Measurements from ENCODE around the gene CNDP2.
A peak's percentile ranks its signal among the peaks of the same experiment; 100 is the strongest.
"Not testable (repeated sequence)": the region's sequence is repeated elsewhere in the genome, so short reads cannot be mapped to it uniquely, and the experiment has no call there.

Gene CNDP2

DNA sequence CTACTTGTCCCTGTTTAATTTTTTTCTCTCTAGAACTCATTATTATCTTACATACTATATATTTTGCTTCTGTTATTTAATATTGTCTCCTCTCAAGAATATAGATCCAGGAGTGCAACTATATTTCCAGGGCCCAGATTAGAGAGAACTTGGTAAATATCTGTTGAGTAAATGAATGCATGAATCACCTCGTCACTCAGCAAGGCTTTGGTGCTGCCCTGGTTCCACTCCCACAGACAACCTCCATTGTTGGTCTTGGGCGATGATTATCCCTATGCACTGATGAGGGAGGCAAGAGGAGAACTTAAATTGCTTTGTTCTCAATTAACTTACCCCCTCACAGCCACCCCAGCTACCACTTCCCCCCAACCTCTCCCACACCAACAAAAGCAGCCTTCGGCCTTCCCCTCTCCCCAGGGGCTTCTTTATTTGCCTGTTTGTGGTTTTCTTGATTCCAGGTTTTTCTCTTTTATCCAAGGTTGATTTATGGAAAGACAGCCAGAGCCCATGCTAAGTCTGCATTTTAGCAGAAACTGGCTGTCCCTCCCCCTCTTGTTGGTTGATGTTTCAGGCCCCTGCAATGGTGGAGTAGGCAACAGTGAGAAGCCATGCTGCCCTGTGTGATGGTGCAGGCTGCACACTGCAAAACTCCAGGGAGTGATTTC is 22.1 kb upstream of the CNDP2 start:
- no peak for DNase-seq

DNA sequence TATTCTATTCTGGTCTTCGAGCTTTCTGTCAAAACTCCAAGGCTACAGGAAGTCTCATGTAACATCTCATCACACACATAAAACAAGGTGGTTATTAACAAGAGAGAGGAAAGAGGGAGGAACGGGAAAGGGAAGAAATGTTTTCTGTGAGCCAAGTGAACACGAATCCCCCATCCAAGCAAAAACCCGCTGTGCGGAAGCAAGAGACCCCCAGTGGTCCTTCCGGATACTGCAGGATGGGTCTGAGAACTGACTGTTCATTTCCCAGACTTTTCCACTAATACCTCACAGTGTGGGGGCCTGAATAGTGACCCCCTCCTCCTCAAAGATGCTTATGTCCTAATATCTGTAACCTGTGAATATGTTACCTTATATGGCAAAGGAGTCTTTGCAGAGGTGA is 20.0 kb upstream of the CNDP2 start:
- DNase-seq, result peak in 1 of 2 experiments; percentile 50

DNA sequence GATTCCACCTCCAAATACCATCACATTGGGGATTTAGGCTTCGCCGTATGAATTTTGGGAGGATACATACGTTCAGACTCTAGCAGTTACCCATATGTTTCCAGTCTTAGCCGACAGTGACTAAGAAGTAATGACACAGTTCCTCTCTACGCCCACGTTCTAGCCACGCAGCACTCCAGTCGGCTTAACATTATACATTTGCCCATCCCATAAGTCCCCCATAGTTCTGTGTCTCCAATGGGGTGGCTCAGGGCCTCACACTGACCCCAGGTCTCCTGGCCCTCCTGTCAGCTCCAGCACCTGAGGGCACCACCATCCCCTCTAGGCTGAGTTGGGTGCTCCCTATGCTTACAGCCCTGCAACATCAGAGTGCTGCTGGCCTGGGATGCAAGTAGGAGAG is 18.4 kb upstream of the CNDP2 start:
- no peak for DNase-seq

- DNase-seq, result no peak
These were observed 17.8 kb upstream of the CNDP2 start for GRCh38 chr18:74478316-74478715.

DNA sequence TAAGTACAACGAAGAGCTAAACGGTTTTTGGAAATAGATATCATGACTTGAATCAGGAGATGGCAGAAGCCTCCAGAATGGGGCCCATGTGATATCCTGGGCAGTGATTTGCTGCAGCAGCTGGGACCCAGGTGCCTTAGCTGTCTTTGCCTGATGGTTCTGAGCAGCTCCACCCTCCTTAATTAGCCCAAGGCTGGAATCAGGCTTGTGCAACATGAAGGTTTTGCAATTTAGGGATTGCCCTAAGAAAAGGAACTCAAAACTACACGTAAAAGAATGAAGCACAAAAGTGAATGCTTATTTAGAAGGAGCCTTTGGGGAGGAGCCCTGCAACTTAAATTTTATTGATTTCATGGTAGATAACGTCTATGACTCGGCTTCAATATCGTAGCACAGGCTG is 17.3 kb upstream of the CNDP2 start:
- DNase-seq, result no peak

GRCh38 chr18:74479486-74480148 is 16.5 kb upstream of the CNDP2 start:
- DNase-seq, result no peak

DNA sequence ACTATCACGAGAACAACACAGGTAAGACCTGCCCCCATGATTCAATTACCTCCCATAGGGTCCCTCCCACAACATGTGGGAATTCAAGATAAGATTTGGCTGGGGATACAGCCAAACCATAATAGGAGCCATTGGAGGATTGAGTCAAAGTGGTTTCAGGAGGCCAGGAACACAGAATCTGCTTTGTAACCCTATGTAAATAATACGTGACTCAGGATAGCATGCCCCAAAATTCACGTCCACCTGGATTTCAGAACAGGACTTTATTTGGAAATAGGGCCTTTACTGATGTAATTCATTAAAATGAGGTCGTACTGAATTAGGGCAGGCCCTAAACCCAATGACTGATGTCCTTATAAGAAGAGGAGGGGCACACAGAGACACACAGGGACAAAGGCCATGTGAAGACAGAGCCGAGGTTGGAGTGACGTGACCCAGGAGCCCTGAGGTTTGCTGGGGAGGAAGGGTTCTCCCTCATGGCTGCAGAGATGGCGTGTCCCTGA is 16.0 kb upstream of the CNDP2 start:
- DNase-seq, result no peak

DNA sequence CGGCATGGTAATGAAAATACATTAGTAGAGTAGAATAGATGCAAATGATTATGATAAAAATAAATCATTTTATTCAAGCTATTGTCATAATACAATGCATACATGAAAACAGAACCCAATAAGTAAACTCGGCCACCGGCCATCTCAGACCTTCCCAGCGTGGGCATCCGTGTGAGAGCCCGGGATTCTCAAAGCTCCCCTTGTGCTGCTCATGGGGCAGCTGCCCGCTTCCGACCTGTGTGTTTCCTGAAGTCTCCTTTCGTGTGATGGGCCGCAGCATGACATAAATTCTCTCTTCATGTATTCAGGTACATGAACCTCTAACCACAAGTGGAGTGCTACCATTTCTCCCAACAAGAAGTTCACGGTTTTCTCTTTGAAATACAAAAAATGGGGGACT is 13.5 kb upstream of the CNDP2 start:
- DNase-seq, result no peak

GRCh38 chr18:74486119-74486849 is 9.9 kb upstream of the CNDP2 start:
- no peak for DNase-seq

DNA sequence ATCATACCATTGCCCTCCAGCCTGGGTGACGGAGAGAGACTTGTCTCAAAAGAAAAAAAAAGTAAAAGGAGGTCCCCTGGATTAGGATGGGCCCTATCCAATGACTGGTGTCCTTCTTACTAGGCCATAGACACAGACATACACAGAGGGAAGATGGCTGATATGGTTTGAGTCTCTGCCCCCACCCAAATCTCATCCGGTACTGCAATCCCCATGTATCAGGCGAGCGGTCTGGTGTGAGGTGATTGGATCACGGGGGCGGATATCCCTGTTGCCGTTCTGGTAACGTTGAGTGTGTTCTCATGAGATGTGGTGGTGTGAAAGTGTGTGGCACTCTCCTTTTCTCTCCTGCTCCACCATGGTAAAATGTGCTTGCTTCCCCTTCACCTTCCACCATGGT is 7.8 kb upstream of the CNDP2 start:
- no peak for DNase-seq

- no peak for DNase-seq
These were observed 7.3 kb upstream of the CNDP2 start for GRCh38 chr18:74488864-74489263.

- no peak for DNase-seq
These were observed 6.5 kb upstream of the CNDP2 start for GRCh38 chr18:74489676-74490075.

DNA sequence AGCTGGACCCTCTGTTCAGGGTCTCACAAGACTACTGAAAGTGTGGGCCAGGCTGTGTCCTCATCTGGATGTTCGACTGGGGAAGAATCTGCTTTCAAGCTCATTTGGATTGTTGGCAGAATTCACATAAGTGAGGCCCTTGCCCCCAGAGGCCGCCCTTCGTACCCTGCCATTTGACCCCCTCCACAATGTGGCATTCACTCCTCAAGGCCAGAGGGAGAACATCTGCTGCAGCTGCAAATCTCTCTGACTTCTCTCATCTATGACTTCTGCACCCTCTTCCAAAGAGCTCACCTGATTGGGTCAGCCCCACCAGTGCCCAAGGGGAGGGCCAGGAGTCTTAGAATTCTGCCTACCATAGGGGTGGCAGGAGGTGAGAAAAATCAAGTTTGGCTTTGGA is 3.9 kb upstream of the CNDP2 start:
- no peak for DNase-seq

- peak; percentile 74 to 88 for DNase-seq
These were observed 2.5 kb upstream of the CNDP2 start for GRCh38 chr18:74493689-74494088.

GRCh38 chr18:74494514-74494913 is 1.6 kb upstream of the CNDP2 start:
- no peak for DNase-seq

- peak; percentile 52 to 81 for DNase-seq
These were observed 553 bp downstream of the CNDP2 start for GRCh38 chr18:74496508-74497323.

DNA sequence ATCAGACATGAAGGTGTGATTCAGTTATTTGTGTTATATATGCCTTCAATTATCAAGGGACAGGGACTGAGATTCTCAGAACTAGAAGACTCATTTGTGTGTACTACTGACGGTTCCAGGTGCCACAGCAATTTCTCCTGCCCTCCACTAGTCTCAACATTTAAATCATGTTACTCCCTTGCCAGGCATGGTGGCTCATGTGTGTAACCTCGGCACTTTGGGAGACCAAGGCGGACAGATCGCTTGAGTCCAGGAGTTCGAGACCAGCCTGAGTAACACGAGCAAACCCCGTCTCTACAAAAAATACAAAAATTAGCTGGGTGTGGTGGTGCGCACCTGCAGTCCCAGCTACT is 1.1 kb downstream of the CNDP2 start:
- DNase-seq, result peak in 1 of 2 experiments; percentile 24

- no peak for DNase-seq
These were observed 1.6 kb downstream of the CNDP2 start for GRCh38 chr18:74497778-74498177.

DNA sequence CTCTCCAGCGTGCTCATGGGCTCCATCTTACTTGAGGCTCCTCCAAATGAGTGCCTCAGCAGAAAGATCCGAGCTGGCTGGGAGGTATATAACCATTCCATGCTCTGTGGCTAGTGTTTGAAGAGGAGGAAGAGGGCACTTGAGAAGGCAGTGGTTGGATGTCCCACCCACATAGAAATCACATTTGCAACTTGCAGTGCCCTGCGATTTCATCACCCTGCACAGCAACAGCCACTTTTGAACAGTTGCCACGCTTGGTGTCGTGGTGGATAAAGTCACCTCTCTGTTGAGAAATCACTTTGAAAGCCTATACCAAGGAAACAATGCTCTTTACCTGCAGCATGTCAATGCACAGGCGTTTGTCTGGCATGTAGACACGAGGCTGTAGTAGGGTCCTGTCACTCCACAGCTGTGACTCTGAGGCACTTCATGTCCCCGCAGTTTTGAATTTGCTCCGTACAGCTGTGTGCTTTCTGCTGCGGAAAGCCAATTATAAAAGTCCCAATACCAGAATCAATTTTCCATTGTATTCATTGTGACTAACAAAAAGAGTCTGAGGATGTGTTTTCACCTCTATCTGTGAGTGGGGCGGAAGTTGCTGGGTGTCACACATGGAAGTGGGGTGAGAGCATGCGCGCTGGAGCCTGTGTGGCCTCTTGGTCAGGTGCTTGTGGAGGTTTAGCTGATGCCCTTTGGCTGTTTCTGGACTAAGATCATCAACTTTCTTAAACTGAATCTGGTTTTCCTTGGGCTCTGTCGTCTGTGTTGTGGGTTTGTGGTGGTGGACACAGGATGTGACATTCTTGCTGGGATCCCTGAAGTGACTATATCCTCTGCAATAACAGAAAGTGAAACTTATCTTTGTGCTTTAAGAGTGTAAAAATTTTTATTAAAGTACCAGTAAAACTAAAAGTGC is 2.8 kb downstream of the CNDP2 start:
- DNase-seq, result no peak

- DNase-seq, result no peak
These were observed 3.5 kb downstream of the CNDP2 start for GRCh38 chr18:74499633-74500032.

DNA sequence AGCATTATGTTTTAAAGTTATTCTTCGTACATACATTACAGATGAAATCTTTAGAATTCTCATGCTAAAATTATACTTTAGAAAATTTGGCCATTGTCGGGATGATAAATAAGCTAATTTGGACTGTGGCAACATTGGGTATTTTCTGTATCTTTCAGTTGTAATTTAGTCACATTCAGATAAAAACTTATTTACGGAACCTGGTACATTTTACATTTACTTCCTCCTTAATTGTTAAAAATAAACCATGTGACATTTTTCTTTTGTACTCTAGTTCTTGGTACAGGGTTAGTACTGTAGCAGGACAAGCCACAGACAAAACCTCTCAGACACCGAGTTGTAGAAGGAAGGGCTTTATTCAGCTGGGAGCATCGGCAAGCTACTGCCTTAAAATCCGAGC is 4.2 kb downstream of the CNDP2 start:
- no peak for DNase-seq

GRCh38 chr18:74500774-74501173 is 4.6 kb downstream of the CNDP2 start:
- DNase-seq, result not testable (repeated sequence)
